Activated naive CD4-positive, alpha-beta T cell treated with Interleukin-2 at 50 U/mL for 16 hours (primary cell): ENCODE results near the gene PRKN.
"Not testable (repeated sequence)": the region's sequence is repeated elsewhere in the genome, so short reads cannot be mapped to it uniquely, and the experiment has no call there.

Experiments used
- DNase-seq: peaks from one replicate; pipeline ENCODE4 v3.0.0-alpha.2; 2020

Gene PRKN

DNA sequence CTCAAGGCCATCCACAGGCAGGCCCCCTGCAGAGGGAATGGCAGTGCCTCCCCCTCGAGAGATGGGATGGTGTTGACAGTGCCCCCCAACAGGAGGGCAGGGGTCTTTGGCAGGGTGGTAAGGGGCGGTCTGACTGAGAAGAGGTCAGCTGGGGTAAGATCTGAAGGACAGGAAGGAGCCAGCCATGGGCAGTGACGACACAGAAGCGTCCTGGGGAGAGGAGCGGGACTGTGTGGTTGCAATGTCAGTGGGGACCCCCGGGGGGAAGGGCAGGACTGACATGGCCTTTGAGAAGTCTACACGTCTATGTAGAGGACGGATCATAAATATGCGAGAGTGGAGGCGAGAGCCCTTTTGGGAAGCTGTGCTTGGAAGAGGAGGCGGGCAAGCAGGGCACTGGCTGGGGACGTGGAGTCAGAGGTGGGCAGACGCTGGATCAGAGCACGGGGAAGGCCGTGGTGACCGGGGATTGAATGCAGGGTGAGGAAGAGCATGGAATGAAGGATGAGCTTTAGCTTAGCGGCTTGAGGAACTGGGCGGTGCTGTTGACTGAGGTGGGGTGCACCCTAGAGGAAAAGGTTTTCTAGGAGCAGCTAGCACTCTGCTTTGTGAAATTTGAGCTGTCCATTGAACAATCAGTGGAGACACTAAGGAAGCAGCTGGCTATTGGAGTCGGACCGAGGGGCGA lies 1371.3 kb downstream of the PRKN start:
- DNase-seq, result no peak

DNA sequence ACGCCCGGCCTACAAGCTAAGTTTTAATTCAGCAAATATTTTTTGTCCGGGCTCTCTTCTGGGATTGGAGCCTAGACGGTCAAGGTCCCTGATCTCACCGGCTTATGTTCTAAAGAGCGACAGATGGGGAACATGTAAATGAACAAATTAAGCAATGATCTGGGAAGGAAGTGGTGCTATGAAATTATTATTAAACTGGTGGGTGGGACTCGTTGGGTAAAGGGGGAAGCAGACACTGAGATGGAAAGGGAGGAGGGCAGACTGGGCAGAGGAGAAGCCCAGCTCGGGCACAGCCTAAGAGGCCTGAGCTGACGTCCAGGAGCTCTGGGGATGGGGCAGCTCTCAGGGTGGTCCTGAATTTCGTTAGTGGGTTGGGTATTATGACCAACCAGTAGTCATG lies 1371.9 kb downstream of the PRKN start:
- DNase-seq, result no peak

DNA sequence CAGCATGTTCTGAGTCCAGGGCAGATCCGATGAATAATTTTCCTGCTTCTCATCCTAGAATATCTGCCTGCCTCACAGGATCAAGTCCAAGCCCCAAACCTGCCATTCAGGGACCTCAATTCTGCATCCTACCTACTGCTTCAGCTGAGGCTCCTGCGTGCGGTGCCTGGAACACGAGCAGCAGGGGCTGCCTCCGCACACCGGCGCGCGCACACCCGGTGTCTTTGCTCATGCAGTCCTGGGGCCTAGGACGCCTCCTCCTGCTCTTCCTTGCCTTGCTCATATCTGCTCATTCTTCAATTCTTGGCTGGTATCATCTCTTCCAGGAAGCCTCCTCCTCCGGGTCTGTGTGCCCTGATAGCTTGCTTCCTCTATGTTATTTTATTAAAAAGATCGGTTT lies 1372.6 kb downstream of the PRKN start:
- DNase-seq, result no peak

DNA sequence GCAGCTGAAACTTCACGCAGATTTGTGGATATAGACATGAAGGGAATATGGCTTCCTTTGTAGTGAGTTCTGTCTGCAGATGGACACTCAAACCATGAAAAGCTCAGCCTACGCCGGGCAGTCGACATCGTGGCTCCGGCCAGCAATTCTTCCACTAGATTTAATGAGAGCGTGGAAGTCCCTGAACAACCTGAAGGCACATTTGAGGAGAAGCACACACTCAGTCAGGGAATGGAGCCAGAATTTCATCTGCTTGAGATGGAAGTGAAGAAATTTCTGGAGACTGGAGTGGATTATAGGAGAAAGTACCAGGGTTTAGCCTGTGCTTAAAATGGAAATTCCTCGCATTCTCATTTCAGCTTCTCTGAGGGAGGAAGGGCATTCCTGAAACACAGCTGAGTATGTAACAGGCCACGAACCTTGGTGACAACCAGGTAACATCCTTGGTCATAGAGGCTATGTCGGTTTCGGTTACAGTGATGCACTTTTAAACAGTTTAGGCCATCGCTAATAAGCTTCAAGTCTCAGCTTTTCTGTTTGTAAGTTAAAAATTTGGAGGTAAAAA lies 1373.2 kb downstream of the PRKN start:
- no peak for DNase-seq

DNA sequence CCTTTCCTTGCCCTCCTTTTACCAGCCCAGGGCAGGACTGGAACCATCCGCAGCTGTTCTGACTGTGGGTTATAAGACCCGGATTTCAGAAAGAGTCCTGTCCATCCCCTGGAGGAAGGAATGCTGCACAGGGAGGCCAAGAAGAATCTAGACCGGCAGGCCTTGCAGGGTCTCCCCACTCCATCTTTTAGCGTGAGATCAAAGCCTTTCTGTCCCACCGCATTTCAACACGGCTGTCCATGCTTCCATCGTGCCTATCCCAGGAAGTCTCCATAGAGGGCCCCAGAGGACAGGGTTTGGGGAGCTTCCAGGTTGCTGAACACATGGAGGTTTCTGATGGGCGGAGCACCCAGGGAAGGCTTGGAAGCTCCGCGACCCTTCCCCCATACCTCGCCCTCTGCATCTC lies 1374.4 kb downstream of the PRKN start:
- no peak for DNase-seq

DNA sequence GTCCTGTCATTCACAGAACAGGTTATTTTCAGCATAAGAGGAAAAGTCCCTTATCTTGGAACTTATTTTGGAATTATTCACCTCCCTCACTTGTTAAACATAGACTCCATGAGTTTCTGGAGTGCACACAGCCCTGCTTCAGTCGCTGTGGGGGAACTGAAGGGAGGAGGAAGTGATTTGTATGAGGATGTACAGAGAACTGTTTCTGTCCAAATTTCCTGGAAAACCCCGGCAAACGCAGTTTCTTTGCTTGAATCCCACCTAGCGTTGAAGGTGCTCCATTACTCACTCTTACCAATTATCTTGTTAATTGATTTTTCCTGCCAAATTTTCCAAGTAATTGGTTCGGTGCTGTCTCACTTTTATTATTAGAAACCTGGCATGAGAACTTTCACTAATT lies 1375.7 kb downstream of the PRKN start:
- DNase-seq, result no peak

DNA sequence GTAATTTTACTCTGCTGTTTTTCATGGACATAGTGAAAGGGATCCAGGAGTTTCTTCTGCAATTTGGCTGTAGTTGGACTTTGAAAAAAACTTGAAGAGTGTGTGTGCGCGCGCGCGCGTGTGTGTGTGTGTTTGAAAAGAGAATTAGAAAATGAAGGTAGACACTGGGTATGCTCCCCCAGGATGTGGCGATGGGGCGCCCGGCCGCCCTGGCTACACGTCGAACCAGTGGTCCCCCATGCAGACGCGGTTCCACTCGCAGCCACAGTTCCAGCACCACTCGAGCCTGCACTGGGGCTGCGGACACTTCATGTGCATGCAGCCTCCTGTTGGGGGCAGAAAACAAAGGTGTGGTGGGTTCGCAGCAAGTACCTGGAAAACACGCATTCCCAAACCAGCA lies 1377.7 kb downstream of the PRKN start:
- DNase-seq, result no peak

DNA sequence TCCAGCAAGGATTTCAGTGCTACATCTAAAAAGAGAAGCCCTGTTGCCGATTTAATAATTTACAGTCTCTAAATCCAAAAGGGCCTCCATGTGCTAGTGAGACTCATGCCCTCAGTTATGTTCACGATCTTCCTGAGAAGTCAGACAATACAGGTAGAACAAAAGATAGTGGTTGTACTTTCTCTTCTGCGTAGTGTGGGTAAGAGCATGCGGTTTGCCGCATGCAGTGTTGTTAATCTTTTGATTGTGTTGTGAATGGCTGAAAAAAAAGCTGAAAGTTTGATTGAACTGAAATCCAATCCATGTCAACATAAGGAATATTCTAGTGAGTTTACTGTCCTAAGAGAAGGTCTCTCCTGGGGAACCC lies 1379.0 kb downstream of the PRKN start:
- no peak for DNase-seq

DNA sequence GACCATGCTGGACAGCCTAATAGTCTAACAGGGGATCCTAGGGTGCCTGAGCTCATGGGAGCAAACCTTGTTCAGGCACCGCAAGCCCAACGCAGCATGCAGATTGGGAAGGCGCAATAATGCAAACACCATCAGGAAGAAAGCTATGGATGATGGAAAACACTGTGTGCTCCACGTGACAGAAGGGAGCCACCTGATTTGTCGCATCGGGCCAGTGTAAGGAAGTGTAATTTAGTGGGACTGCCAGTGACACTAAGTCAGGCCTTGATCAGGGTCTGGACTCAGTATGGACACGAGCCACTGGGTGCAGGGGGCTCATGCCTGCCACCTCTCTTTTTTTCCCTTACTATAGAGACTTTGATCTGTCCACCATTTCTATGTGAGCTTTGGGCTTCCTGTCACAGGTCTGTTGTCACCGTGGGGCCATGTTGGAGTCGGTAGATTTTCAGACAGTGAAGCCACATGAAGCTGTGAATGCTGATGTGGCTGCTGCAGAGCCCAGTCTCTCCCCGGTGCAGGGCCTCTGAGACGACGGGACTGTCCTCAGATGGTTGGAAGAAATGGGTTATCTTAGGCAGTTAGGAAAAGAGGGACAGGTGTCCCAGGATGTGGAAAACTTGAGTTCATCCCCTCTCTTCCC lies 1379.5 kb downstream of the PRKN start:
- no peak for DNase-seq

DNA sequence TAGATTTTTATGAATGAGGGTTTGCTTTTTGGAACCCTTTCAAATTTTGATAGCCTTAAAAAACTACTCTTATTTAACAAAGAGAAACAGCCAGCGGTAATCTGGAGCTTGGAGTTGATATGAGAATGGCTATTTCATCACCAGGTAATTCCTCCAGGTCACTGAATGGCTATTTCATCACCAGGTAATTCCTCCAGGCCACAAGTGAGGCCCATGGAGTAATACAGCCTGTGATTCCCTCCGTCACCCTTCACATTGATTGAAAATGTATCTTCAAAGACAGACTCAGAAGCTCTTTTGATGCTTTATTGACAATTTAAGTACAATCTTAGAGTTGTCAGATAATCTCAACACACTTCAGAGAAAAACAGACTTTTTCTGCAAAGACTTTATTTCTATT lies 1380.4 kb downstream of the PRKN start:
- DNase-seq, result no peak

DNA sequence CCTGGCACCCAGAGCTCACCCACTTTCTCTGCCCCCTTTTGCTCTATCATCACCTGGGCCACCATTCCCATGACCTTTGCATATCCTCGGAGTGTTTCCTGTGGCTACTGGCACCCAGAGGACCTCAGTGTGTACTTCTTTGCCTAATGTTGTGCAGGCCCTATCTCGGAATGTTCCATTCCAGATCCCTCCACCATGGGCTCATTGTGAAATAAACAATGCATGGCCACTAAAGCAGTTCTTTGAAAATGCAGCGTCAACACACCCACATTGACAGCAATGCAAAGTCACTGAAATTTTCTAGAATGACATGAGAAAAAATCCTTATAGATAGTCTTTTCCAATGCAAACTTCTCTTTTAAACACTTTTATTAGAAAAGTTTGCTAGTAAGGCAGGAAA lies 1380.8 kb downstream of the PRKN start:
- no peak for DNase-seq

DNA sequence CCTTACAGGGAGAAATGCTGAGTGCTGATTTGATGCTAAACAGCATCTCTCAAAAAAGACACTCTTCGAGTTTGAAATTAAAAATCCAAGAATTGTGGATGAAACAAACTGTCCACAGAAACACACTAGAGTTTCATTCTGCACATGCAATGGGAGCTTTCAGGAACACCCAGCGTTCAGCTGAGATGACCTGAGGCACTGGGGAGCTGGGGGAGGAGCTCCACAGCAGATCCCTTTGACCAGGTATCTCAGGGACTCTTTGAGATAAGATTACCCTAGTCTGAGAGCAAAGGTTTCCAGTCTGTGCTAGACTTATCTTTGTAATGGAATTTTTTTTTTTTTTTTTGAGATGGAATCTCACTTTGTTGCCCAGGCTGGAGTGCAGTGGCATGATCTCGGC lies 1382.9 kb downstream of the PRKN start:
- DNase-seq, result no peak

DNA sequence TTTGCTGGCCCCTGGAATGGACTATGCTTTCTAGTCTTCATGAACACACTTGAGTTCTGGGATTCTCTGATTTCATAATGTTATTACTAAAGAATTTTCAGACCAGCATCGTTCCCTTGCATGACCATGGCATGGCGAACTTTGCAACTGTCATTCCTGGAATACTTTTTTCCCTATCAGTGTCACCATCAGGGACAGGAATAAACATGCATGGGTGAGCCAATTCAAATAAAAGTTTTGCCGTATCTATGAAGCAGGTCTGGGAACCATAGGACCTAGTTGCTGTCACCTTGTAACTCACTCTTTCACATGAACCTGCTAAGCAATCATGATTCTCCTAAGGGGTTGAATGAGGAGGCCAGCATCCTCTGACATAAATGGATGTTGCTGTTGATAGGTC lies 1385.5 kb downstream of the PRKN start:
- no peak for DNase-seq

DNA sequence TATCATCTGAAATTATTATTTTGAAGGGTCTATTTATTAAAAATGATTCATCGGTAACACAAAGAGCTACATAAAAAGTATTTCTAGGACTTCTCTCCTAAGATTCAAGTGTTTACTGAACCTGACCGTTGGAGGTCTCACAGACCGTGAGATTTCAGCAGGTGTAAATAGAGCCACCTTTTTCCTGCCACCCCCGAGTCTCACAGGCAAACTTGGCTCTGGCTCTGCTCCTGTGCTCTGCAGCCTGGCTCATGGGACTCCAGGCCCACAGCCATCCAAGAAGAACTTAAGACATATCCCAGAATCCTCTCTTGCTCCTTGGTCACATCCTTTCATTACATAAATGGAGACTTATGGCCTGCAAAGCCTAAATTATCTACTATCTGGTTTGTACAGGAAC lies 1385.9 kb downstream of the PRKN start:
- DNase-seq, result no peak

DNA sequence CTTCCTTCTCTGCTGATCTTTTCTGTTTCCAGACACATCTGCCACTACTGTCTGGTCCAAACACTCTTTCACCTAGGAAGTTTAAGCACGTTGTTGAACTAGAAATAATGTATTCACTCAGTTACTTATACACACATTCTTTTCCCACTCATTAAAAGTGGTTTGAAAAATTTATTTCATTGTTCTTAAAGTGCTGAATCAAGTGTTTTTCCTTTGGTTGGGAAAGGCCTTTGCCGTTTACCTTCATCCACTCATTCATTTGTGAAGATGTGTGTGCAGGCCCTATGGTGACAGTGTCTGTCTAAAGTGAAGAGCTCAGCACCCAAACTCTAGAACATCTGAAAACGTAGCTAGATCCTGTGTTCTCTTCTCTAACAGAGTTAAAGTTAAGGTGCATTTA lies 1389.6 kb downstream of the PRKN start:
- no peak for DNase-seq

DNA sequence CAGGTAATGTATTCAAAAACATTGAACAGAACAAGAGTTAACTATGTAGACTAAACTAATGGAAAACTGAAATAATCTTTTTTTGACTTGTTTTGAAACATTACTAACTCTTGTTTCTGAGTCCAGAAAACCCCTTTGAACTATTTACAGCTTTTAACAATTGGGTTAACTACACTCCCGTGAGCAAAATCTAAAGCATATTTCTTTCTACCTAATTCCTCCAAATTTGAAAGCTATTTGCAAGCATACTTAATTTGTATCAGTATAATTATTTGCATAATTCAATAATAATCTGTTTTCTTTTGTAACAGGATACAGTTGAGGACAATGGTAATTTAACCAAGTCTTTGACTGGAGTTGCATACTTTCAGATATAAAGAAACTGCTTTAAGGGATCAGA lies 1391.1 kb downstream of the PRKN start:
- no peak for DNase-seq

DNA sequence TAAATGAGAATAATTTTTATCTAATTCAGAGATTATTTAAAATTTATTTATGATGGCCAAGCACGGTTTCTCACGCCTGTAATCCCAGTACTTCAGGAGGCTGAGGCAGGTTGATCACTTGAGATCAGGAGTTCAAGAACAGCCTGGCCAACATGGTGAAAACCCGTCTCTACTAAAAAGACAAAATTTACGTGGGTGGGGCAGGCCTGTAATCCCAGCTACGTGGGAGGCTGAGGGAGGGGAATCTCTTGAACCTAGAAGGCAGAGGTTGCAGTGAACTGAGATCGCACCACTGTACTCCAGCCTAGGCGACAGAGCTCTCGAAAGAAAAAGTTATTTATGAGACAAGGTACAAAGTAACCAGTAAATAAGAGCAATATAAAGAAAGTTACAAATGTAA lies 1394.2 kb downstream of the PRKN start:
- DNase-seq, result no peak

DNA sequence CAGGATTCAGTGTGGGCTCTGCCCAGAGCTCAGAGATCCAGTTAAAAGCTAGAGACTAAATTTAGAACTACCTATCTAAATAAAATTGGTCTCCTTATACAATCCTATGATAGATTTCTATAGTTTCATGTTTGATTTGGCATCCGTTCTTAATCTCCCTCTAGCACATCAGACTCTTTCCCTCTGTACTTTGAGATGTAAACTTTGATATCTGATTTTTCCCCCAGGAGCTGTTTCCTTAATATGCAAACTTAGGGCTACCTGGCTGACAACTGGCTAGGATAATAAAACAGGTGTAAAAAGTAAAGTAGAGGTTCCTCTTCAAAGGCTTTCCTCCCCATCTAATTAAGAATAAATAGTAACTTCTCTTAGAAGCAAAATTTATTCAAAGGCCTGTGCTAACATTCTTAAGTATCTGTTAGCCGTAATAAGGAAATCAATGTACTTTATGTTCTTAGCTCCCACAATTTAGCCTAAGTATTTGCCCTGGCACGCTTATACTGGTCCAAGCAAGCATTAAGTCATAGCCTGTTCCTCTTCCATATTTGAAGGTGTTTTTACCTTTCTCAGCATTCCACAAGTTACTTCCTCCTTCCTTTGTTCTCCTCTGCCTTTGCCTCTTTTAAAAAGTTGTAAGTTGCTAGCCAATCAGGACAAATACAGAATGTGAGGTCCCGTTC lies 1396.0 kb downstream of the PRKN start:
- DNase-seq, result not testable (repeated sequence)

DNA sequence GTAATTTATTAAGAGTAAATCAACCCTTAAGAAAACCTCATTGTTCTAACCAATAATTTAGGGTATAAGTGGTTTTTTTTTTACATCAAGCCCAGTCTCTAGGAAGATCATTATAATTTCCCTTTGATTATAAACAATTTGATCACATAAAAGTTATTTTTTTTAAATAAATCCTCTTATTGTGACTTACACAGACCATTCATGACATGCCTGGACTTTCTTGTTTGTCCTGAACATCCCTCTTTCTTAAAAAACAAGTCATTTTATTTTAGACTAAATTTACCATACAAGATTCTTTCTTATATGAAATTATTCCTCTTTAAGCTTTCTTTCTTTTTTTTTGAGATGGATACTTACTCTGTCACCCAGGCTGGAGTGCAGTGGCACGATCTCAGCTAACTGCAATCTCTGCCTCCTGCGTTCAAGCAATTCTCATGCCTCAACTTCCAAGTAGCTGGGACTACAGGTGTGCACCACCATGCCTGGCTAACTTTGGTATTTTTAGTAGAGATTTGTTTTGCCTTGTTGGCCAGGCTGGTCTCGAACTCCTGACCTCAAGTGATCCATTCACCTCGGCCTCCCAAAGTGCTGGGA lies 1400.1 kb downstream of the PRKN start:
- DNase-seq, result no peak

DNA sequence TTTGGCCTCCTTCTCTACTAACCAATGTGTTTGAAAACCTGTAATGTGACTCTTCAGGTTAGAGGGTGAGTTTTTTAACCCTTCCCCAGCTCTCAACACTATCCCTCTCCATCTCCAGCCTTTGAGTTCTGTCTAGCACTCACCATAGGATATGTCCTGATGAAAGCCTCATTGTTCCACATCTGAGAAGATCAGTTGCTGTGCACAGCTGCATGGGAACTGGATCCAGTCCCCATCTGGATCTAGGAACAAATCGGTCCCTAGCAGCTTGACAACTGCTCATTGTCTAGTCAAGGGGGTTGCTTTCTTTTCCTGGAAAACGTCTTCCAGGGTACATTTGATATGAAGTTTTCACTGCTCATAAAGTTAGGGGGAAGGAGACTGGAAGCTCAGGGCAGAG lies 1408.3 kb downstream of the PRKN start:
- DNase-seq, result no peak

DNA sequence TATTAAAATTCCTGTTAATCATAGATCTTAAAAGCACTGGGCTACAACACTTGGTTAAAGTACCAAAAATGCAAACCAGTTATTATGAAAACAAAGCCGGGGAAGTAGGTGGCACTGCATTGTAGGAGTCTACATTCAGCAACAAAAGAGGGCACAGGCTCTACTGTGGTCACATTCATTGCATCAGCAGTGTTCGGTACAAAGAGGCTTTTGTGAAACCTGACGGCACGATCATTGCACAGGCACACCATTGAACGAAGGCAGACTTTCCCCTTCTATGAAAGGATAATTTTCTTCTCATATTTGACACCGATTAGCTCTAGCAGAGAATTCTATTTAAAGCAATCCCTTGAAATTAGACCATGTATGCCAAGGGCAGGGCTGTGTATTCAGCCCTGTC lies 1409.1 kb downstream of the PRKN start:
- no peak for DNase-seq

DNA sequence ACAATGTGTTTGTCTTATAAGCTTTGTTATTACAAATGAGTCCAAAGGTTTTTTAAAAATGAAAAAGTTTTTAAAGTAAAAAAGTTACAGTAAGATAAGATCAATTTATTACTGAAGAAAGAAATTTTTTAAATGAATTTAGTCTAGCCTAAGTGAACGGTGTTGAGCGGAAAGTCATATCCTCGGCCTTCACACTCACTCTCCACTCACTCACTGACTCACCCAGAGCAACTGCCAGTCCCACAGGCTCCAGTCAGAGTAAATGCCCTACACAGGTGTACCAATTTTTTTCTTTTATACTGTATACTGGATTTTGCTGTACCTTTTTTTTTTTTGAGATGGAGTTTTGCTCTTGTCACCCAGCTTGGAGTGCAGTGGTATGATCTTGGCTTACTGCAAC lies 1411.0 kb downstream of the PRKN start:
- DNase-seq, result no peak

DNA sequence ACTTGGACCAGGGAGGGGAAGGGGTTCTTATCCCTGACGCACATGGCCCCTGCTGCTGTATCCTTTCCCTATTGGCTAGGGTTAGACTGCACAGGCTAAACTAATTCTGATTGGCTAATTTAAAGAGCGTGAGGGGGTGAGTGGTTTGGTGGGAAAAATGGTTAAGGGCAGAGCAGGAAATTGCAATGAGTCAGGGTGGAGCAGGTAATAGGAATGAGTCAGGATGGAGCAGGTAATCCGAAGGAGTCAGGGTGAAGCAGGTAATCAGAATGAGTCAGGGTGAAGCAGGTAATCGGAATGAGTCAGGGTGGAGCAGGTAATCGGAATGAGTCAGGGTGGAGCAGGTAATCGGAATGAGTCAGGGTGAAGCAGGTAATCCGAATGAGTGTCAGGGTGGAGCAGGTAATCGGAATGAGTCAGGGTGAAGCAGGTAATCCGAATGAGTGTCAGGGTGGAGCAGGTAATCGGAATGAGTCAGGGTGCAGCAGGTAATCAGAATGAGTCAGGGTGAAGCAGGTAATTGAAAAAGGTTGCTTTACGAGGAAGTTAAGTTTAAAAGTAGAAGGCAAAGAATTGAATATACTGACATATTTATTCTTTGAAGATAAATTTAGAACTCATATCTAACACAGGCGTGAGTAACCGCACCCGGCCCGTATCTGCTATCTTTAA lies 1412.2 kb downstream of the PRKN start:
- not testable (repeated sequence) for DNase-seq
